Testis (tissue), 2 donors: ENCODE data around the gene LSR.

ENCODE experiments used
- POLR2A ChIP-seq: fragments of 450-650 bp; IDR thresholded peaks from one replicate; pipeline ENCODE4 v1.6.1; 2017; ENCODE audit warnings: antibody characterized with exemption, mild to moderate bottlenecking, moderate library complexity
- TF ChIP-seq, protein P1 (sequence below), 3 experiments: fragments of 450-650 bp in 2 of 3; fragments of 200-600 bp in 1 of 3; sonication (generic) in 1 of 3; IDR thresholded peaks; one replicate each; pipeline ENCODE4 v1.5.1; 2016 to 2019; ENCODE audit warnings: antibody characterized with exemption in 3 of 3, mild to moderate bottlenecking in 2 of 3, moderate library complexity in 1 of 3

GRCh38 chr19:35303357-35303915 lies 54.6 kb downstream of the LSR start:
- TF ChIP-seq, protein P1, sequence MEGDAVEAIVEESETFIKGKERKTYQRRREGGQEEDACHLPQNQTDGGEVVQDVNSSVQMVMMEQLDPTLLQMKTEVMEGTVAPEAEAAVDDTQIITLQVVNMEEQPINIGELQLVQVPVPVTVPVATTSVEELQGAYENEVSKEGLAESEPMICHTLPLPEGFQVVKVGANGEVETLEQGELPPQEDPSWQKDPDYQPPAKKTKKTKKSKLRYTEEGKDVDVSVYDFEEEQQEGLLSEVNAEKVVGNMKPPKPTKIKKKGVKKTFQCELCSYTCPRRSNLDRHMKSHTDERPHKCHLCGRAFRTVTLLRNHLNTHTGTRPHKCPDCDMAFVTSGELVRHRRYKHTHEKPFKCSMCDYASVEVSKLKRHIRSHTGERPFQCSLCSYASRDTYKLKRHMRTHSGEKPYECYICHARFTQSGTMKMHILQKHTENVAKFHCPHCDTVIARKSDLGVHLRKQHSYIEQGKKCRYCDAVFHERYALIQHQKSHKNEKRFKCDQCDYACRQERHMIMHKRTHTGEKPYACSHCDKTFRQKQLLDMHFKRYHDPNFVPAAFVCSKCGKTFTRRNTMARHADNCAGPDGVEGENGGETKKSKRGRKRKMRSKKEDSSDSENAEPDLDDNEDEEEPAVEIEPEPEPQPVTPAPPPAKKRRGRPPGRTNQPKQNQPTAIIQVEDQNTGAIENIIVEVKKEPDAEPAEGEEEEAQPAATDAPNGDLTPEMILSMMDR (IDR thresholded peaks at IDR 0.05) = no peak
- TF ChIP-seq POLR2A = no peak
